ENCODE data around the gene CASS4.

DNA sequence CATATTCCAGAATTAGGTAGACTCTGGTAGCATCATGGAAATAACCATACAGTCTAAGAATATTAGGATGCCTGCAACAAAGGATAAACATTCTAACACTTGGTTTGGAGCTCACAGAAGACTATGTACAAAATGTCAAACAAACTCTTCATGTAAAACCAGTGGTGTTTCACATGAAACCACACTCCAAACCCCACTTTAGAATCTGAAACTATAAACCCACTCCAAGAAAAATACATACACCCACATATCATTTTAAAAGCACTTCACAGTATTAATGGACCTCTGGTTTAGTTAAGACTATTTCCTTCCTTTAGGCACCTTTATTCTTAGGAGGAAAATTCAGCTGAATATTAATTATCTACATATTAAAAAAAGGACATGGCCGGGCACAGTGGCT is 30.6 kb upstream of the CASS4 start:
- TF ChIP-seq, protein P1, sequence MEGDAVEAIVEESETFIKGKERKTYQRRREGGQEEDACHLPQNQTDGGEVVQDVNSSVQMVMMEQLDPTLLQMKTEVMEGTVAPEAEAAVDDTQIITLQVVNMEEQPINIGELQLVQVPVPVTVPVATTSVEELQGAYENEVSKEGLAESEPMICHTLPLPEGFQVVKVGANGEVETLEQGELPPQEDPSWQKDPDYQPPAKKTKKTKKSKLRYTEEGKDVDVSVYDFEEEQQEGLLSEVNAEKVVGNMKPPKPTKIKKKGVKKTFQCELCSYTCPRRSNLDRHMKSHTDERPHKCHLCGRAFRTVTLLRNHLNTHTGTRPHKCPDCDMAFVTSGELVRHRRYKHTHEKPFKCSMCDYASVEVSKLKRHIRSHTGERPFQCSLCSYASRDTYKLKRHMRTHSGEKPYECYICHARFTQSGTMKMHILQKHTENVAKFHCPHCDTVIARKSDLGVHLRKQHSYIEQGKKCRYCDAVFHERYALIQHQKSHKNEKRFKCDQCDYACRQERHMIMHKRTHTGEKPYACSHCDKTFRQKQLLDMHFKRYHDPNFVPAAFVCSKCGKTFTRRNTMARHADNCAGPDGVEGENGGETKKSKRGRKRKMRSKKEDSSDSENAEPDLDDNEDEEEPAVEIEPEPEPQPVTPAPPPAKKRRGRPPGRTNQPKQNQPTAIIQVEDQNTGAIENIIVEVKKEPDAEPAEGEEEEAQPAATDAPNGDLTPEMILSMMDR (IDR thresholded peaks at IDR 0.05): no peak
- TF ChIP-seq ZFX (IDR thresholded peaks at IDR 0.05; ENCODE audit: borderline replicate concordance): no peak

Data from 22Rv1 (cell line).